Measurements from ENCODE around the gene BIN2.

Gene BIN2

GRCh38 chr12:51246254-51246853, 77.6 kb downstream of the BIN2 start:
- no peaks in the 10 kb centered on the region for H3K27me3 ChIP-seq (ENCODE audit: control insufficient read depth, low read length)
- H4K20me1 ChIP-seq (ENCODE audit: control insufficient read depth, insufficient read depth, low read depth, low read length), result no peaks in the 10 kb centered on the region
- H3K27ac ChIP-seq (ENCODE audit: low read depth, low read length), result 0 out of 2 replicates have a peak overlapping the region, but pooled peaks have one; percentile 16
- H3K9me2 ChIP-seq (replicated peaks; ENCODE audit: control insufficient read depth, low read length), result no peaks in the 10 kb centered on the region
- peaks cover 9% of the 10 kb centered on the region for H3F3A ChIP-seq (ENCODE audit: control insufficient read depth, insufficient read depth)
- TF ChIP-seq EZH2phosphoT487 (IDR thresholded peaks at IDR 0.05; ENCODE audit: borderline replicate concordance, low read length) (no peak), CTCF (IDR thresholded peaks at IDR 0.05; ENCODE audit: low read depth, low read length, poor library complexity, severe bottlenecking) (peak; percentile 30)
- peaks cover 21% of the 10 kb centered on the region for H3K4me1 ChIP-seq (ENCODE audit: control insufficient read depth, low read length)
- H3K79me2 ChIP-seq (ENCODE audit: control insufficient read depth, low read length), result no peaks in the 10 kb centered on the region
- H3K4me2 ChIP-seq (ENCODE audit: low read length), result peak overlapping the region; percentile 78
- peak overlapping the region; percentile 61 for H3K4me3 ChIP-seq (ENCODE audit: low read length)
- peaks cover 32% of the 10 kb centered on the region for H3K36me3 ChIP-seq (ENCODE audit: control insufficient read depth, low read length)
- H3K9me3 ChIP-seq (ENCODE audit: control insufficient read depth, insufficient read depth, low read length), result no peaks in the 10 kb centered on the region

- Histone ChIP-seq H3K79me2 (ENCODE audit: control insufficient read depth, low read length) (peaks cover 6% of the 10 kb centered on the region), H3K27ac (ENCODE audit: low read depth, low read length) (0 out of 2 replicates have a peak overlapping the region, but pooled peaks have one; percentile 16), H4K20me1 (ENCODE audit: control insufficient read depth, insufficient read depth, low read depth, low read length) (no peaks in the 10 kb centered on the region), H3K4me3 (ENCODE audit: low read length) (peak overlapping the region; percentile 61), H3F3A (ENCODE audit: control insufficient read depth, insufficient read depth) (peaks cover 9% of the 10 kb centered on the region), H3K9me3 (ENCODE audit: control insufficient read depth, insufficient read depth, low read length) (no peaks in the 10 kb centered on the region), H3K4me1 (ENCODE audit: control insufficient read depth, low read length) (peaks cover 21% of the 10 kb centered on the region), H3K27me3 (ENCODE audit: control insufficient read depth, low read length) (no peaks in the 10 kb centered on the region), H3K4me2 (ENCODE audit: low read length) (peak overlapping the region; percentile 78), H3K36me3 (ENCODE audit: control insufficient read depth, low read length) (peaks cover 39% of the 10 kb centered on the region), H3K9me2 (replicated peaks; ENCODE audit: control insufficient read depth, low read length) (no peaks in the 10 kb centered on the region)
- no peak for TF ChIP-seq CTCF (IDR thresholded peaks at IDR 0.05; ENCODE audit: low read depth, low read length, poor library complexity, severe bottlenecking)
- TF ChIP-seq EZH2phosphoT487 (IDR thresholded peaks at IDR 0.05; ENCODE audit: borderline replicate concordance, low read length), result no peak
These were observed 78.3 kb downstream of the BIN2 start for GRCh38 chr12:51245476-51246253.

GRCh38 chr12:51244269-51244668, 79.7 kb downstream of the BIN2 start:
- TF ChIP-seq CTCF (IDR thresholded peaks at IDR 0.05; ENCODE audit: low read depth, low read length, poor library complexity, severe bottlenecking), result no peak
- TF ChIP-seq EZH2phosphoT487 (IDR thresholded peaks at IDR 0.05; ENCODE audit: borderline replicate concordance, low read length), result no peak
- Histone ChIP-seq H4K20me1 (ENCODE audit: control insufficient read depth, insufficient read depth, low read depth, low read length) (no peaks in the 10 kb centered on the region), H3K9me3 (ENCODE audit: control insufficient read depth, insufficient read depth, low read length) (no peaks in the 10 kb centered on the region), H3K27me3 (ENCODE audit: control insufficient read depth, low read length) (no peaks in the 10 kb centered on the region), H3F3A (ENCODE audit: control insufficient read depth, insufficient read depth) (peaks cover 9% of the 10 kb centered on the region), H3K36me3 (ENCODE audit: control insufficient read depth, low read length) (peaks cover 49% of the 10 kb centered on the region), H3K9me2 (replicated peaks; ENCODE audit: control insufficient read depth, low read length) (no peaks in the 10 kb centered on the region), H3K79me2 (ENCODE audit: control insufficient read depth, low read length) (peaks cover 20% of the 10 kb centered on the region), H3K4me1 (ENCODE audit: control insufficient read depth, low read length) (peaks cover 30% of the 10 kb centered on the region), H3K4me2 (ENCODE audit: low read length) (no peak overlapping the region), H3K27ac (ENCODE audit: low read depth, low read length) (no peak overlapping the region), H3K4me3 (ENCODE audit: low read length) (no peak overlapping the region)
